OCI-LY3 (cell line): ENCODE measurements around the gene KCNG1.
A peak's percentile ranks its signal among the peaks of the same experiment; 100 is the strongest.

Source experiments
- H2AFZ ChIP-seq: fragments of 200-600, 300-600 bp; shearing (Covaris generic); 2 replicates; pipeline ENCODE4 v1.6.0; 2014; ENCODE audit warnings: antibody characterized with exemption, low read depth, low read length
- H3K27ac ChIP-seq: fragments of 200-600, 300-600 bp; sonication (generic); 2 replicates; pipeline ENCODE4 v1.5.1; 2014; ENCODE audit warnings: mild to moderate bottlenecking, low read length, moderate library complexity, mixed read lengths
- H3K27me3 ChIP-seq: fragments of 200-600, 300-600 bp; sonication (generic); 2 replicates; pipeline ENCODE4 v1.6.1; 2014; ENCODE audit warnings: low read depth, low read length, mixed read lengths
- H3K36me3 ChIP-seq: fragments of 200-600, 300-600 bp; sonication (generic); replicated peaks from 2 replicates; pipeline ENCODE3; 2014; ENCODE audit warnings: low read depth, low read length, mixed read lengths
- H3K4me1 ChIP-seq: fragments of 300-600, 200-600 bp; sonication (generic); 2 replicates; pipeline ENCODE4 v1.6.1; 2014; ENCODE audit warnings: low read length, mixed read lengths
- H3K4me2 ChIP-seq: fragments of 200-600, 300-600 bp; sonication (generic); 2 replicates; pipeline ENCODE4 v1.6.1; 2014; ENCODE audit warnings: low read length, mixed read lengths
- H3K4me3 ChIP-seq: fragments of 300-600, 200-600 bp; sonication (generic); 2 replicates; pipeline ENCODE4 v1.5.1; 2014; ENCODE audit warnings: antibody characterized with exemption, mild to moderate bottlenecking, low read length, moderate library complexity
- H3K79me2 ChIP-seq: fragments of 300-600, 200-600 bp; shearing (Covaris generic); 2 replicates; pipeline ENCODE4 v1.6.1; 2014; ENCODE audit warnings: mild to moderate bottlenecking, low read length, mixed read lengths
- H3K9ac ChIP-seq: fragments of 300-600, 200-600 bp; shearing (Covaris generic); 2 replicates; pipeline ENCODE4 v1.6.0; 2014; ENCODE audit warnings: mild to moderate bottlenecking, low read length, moderate library complexity
- H3K9me3 ChIP-seq: fragments of 200-600, 300-600 bp; shearing (Covaris generic); 2 replicates; pipeline ENCODE4 v1.6.1; 2014; ENCODE audit warnings: low read length, mixed read lengths; ENCODE audit not compliant: insufficient read depth
- H4K20me1 ChIP-seq: fragments of 200-600, 300-600 bp; sonication (generic); 2 replicates; pipeline ENCODE4 v1.6.1; 2016; ENCODE audit warnings: low read length, mixed read lengths; ENCODE audit not compliant: insufficient read depth
- CTCF ChIP-seq: fragments of 200-600, 300-600 bp; sonication (generic); IDR thresholded peaks from 2 replicates; pipeline ENCODE4 v1.5.1; 2014; ENCODE audit warnings: antibody characterized with exemption, low read length, low read depth
- EZH2phosphoT487 ChIP-seq: fragments of 200-600 bp; shearing (Covaris generic); IDR thresholded peaks from 2 replicates; pipeline ENCODE4 v1.6.1; 2018; ENCODE audit warnings: antibody characterized with exemption, mixed run types, low read depth

The KCNG1 gene

DNA sequence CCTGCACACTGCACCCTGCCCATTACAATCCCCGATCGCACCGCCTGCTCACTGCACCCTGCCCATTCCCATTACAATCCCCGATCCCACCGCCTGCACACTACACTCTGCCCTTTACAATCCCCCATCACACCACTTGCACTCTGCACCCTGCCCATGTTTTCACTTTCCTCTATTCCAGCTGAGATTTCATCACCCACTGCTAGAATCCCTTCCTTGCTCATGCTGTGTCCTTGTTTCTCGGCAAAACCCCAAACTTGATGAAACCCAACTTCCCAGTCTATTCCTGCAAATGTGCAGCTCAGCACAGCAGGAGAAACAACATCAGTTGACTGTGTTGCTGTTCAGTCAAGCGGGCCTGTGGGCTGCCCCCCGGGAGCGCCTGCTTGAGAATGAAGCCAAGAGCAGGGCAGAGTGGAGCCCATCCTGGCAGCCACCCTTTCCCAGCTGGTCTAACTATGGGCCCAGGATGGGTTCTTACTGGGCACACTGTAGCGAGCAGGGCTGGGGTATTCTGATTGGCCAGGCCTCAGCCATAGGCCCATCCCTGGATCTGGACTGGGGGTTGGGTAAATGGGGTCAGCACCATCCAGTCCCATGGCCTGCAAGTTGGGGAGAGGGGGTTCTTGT lies 47.1 kb downstream of the KCNG1 start:
- H3K36me3 ChIP-seq, result no peaks in the 10 kb centered on the region
- H3K27me3 ChIP-seq, result peaks cover 33% of the 10 kb centered on the region
- no peaks in the 10 kb centered on the region for H3K4me1 ChIP-seq
- no peak overlapping the region for H2AFZ ChIP-seq
- H3K9ac ChIP-seq, result no peak overlapping the region
- H3K79me2 ChIP-seq, result no peaks in the 10 kb centered on the region
- no peaks in the 10 kb centered on the region for H4K20me1 ChIP-seq
- no peak overlapping the region for H3K4me3 ChIP-seq
- no peak overlapping the region for H3K27ac ChIP-seq
- H3K4me2 ChIP-seq, result no peak overlapping the region
- H3K9me3 ChIP-seq, result no peaks in the 10 kb centered on the region
- no peak for TF ChIP-seq CTCF

GRCh38 chr20:50969912-50970311 lies 53.0 kb downstream of the KCNG1 start:
- no peaks in the 10 kb centered on the region for H3K79me2 ChIP-seq
- no peak overlapping the region for H3K4me2 ChIP-seq
- H3K4me1 ChIP-seq, result no peaks in the 10 kb centered on the region
- H2AFZ ChIP-seq, result no peak overlapping the region
- no peaks in the 10 kb centered on the region for H4K20me1 ChIP-seq
- no peak overlapping the region for H3K27ac ChIP-seq
- H3K36me3 ChIP-seq, result no peaks in the 10 kb centered on the region
- H3K9ac ChIP-seq, result no peak overlapping the region
- H3K27me3 ChIP-seq, result peaks cover 13% of the 10 kb centered on the region
- TF ChIP-seq EZH2phosphoT487, result no peak
- TF ChIP-seq CTCF, result no peak
- H3K4me3 ChIP-seq, result no peak overlapping the region
- no peaks in the 10 kb centered on the region for H3K9me3 ChIP-seq

- Histone ChIP-seq H2AFZ (no peak overlapping the region), H3K4me3 (no peak overlapping the region), H3K36me3 (no peaks in the 10 kb centered on the region), H3K4me1 (no peaks in the 10 kb centered on the region), H3K27me3 (peaks cover 13% of the 10 kb centered on the region), H3K27ac (no peak overlapping the region), H4K20me1 (no peaks in the 10 kb centered on the region), H3K9me3 (no peaks in the 10 kb centered on the region), H3K9ac (no peak overlapping the region), H3K79me2 (no peaks in the 10 kb centered on the region), H3K4me2 (no peak overlapping the region)
- no peak for TF ChIP-seq CTCF
- no peak for TF ChIP-seq EZH2phosphoT487
Observed at GRCh38 chr20:50969435-50969834, 53.5 kb downstream of the KCNG1 start.

DNA sequence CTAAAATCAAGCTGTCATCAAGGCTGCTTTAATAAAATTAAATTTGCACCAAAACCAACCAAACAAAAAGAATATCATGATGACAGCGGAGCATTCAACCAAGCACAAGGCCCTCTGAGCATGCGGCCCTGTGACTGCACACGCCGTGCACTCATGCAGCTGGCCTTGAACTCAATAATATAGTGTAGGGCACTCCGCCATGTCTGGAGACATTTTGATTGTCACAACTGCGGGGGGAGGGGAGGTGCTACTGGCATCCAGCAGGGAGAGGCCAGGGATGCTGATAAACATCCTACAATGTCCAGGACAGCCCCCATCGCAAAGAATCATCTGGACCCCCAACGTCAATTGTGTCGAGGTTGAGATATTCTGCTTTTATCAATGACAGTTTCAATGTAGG lies 54.6 kb downstream of the KCNG1 start:
- Histone ChIP-seq H4K20me1 (no peaks in the 10 kb centered on the region), H3K4me3 (no peak overlapping the region), H3K79me2 (no peaks in the 10 kb centered on the region), H2AFZ (0 out of 2 replicates have a peak overlapping the region, but pooled peaks have one; percentile 16), H3K4me1 (no peaks in the 10 kb centered on the region), H3K27me3 (peaks cover 13% of the 10 kb centered on the region), H3K36me3 (no peaks in the 10 kb centered on the region), H3K4me2 (no peak overlapping the region), H3K27ac (no peak overlapping the region), H3K9ac (no peak overlapping the region), H3K9me3 (no peaks in the 10 kb centered on the region)
- TF ChIP-seq EZH2phosphoT487 (no peak), CTCF (no peak)
